GM18519 (cell line): Measurements from ENCODE around the gene HYKK.
"Not testable (repeated sequence)": the region's sequence is repeated elsewhere in the genome, so short reads cannot be mapped to it uniquely, and the experiment has no call there.

Experiments
- ATAC-seq: cut with Tn5 transposase; IDR thresholded peaks from one replicate; pipeline ENCODE4 v1.9.1; 2021; ENCODE audit warnings: mild to moderate bottlenecking, moderate library complexity; ENCODE audit not compliant: unreplicated experiment, low FRiP score

The HYKK gene

DNA sequence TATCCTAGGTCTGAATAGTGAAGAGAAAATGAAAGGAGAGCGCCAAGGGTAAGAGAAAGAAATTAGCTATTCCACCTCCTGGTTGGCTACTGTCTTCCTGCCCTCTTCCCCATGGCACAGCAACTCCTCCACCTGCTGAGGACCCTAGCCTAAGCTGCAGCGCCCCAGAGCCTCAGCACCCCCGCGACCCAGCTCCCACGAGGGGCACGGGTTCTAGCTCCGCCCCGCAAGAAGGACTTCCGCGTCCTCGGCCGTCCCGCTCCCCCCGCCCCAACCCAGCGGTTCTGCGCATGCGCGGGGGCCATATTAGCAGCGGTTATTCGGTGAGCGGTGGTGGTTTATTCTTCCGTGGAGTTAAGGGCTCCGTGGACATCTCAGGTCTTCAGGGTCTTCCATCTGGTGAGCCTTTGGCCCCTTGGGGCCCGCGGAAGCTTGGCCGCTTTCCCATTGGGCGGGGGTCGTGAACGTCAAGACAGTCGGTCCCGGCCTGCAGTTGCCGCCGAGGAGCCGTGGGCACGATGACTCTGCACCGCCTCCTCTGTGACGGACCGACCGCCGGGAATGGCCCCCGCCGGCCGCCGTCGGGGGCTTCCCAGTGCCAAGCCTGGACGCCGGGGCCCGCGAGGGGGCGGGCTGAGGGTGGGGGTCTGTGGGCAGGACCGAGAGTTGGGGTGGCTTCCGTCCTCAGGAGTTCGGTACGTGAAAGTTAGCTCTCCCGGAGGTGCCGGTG is 32.9 kb downstream of the HYKK start, which contains the start of gene PSMA4:
Gene PSMA4, plus strand, starts transcription at position 304 of the 730 bp plus-strand sequence. CDS start 1,484 bp downstream, outside the sequence.
- ATAC-seq: peak; percentile 47

DNA sequence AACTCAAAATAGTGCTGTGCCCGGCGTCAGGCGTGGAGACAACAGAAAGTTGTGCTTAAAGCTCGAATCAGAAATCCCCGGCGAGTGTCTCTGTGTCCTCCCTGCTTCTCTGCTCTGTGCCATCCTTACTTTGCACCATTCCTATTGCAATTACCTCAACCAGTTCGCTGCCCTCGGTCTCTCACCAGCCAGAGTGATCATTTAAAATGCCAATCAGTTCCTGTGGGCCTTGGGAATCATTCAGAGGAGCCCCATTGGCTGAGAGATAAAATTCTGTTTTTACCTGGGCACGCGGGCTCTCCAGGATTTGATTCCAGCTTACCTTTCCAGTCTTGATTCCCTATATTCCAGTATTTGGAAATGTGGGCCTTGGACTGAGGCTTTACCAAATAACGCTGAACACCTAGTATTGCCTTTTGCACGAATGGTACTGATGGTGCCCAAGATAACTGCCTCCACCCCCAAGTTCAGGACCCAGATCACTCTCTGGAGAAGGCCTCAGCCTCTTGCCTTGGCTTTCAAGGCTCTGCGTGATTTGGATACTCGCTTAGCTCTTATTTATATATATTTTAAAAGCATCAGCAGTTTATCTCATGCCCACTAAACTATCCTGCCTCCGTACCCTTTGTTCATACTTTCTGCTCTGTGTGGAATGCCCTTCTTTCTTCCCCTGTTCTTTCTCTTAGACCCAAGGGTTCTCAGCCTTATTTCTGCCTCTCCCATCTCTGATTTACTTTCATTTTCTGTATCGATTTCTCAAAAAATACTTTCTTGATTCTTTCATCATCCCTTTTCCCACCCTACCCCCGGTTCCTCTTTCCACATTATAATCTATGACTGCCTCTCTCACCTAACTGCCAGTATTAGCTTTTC is 33.7 kb downstream of the HYKK start:
- ATAC-seq: no peak

- no peak for ATAC-seq
These were observed 34.3 kb downstream of the HYKK start for GRCh38 chr15:78541744-78542034.

GRCh38 chr15:78542647-78543046 is 35.3 kb downstream of the HYKK start:
- no peak for ATAC-seq

- no peak for ATAC-seq
These were observed 42.8 kb downstream of the HYKK start for GRCh38 chr15:78550194-78550593.

DNA sequence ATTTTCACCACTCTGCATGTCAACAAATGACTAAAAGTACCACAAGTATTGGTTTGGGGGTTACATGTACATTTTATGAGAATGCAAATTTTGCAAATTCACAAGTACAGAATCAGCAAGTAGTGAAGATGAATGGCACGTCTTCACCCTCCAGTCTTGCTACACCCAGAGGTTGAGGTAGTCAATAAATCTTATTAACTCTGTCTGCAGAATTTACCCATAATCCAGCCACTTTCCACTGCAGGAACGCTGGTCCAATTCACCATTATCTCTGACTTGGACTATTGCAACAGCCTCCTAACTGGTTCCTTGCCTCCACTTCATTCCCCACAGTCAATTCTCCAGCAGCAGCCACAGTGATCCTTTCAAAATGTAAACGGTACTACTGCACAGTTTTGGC is 43.4 kb downstream of the HYKK start:
- no peak for ATAC-seq

DNA sequence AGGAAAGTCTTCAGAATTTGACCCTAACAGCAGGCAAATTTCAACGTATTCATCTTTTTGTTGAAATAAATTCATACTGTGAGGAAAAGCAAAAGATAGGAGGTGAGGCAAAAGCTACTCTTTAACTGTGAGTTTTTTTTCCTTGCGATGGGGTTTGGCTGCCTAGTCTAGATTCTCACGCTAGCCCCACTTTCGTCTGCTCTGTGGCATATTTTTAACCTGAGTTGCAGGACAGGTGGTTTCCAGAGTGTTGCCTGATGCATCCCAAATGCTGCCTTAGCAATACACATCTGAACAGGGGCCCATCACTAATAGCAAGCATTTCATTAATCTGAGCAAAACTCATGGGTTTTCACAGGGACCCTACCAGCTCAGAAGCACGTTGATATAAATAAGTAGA is 44.5 kb downstream of the HYKK start:
- ATAC-seq: no peak

DNA sequence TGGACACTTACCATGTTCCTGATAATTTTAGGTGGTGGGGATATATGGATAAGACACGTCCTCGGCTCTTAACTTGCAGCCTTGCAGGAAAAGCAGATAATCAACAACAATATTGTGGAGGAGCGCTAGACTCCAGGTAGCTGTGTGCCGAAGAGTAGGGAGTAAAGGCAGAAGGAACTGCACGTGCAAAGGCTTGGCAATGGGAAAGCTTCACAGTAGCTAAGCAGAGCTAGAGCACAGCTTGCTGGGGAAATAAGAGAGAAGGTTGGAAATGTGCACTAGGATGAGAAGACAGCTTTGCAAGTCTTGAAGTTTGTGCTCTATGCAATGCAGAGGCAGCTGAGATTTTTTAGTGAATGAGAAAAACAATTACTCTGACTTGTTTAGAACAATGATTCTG is 45.2 kb downstream of the HYKK start:
- no peak for ATAC-seq

GRCh38 chr15:78560201-78560600 is 52.8 kb downstream of the HYKK start:
- ATAC-seq: not testable (repeated sequence)

GRCh38 chr15:78561490-78561889 is 54.1 kb downstream of the HYKK start:
- ATAC-seq: no peak

- no peak for ATAC-seq
These were observed 55.7 kb downstream of the HYKK start for GRCh38 chr15:78563092-78563491.

DNA sequence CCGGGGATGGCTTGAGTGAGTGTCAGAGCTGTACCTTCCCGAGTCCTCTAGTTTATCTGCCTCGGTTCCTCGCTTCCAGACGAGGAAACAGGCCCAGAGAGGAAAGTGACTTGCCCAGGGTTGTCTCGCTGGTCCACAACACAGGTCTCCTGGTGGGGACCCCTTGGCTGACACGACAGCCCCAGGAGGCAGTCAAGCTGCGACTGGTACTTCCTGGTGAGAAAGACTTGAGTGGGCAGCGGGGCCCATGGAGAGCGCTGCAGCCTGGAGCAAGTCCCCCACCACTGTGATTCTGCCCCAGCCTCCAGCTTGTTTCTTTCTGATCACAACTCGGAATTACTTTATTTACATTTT is 57.3 kb downstream of the HYKK start:
- ATAC-seq: no peak

DNA sequence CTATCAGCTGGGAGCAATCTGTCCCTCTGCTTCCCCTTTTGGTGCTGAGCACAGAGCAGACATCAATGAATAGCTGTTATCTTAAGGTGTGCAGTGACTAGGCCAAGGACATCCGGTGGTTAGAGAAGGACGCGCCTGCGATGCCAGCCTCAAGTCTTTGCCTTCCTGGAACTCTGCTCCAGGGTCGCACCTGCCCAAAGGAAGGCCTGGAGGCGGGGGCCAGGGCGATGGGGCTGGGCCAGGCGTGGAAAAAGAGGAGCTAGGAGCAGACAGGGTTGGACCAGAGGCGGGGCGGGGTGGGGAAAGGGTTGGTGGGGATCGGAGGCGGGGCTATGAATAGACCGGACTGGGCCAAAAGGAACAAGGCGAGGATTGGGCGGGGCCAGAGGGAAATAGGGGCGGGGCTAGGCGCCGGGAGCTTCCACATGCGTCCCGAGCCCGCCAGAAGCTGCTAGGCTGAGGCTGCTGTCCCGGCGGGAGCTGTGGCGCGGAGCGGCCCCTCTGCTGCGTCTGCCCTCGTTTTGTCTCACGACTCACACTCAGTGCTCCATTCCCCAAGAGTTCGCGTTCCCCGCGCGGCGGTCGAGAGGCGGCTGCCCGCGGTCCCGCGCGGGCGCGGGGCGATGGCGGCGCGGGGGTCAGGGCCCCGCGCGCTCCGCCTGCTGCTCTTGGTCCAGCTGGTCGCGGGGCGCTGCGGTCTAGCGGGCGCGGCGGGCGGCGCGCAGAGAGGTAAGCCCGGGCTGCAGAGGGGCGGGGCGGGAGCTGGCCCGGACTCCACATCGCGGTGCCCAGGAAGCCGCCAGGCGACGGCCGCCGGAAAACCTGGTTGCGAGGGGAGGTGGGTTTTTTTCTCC is 57.9 kb downstream of the HYKK start, which contains the start of gene CHRNA5:
Gene CHRNA5, plus strand, starts transcription at position 424 of the 854 bp plus-strand sequence. Its CDS starts 200 bp downstream, at position 624.
- no peak for ATAC-seq

DNA sequence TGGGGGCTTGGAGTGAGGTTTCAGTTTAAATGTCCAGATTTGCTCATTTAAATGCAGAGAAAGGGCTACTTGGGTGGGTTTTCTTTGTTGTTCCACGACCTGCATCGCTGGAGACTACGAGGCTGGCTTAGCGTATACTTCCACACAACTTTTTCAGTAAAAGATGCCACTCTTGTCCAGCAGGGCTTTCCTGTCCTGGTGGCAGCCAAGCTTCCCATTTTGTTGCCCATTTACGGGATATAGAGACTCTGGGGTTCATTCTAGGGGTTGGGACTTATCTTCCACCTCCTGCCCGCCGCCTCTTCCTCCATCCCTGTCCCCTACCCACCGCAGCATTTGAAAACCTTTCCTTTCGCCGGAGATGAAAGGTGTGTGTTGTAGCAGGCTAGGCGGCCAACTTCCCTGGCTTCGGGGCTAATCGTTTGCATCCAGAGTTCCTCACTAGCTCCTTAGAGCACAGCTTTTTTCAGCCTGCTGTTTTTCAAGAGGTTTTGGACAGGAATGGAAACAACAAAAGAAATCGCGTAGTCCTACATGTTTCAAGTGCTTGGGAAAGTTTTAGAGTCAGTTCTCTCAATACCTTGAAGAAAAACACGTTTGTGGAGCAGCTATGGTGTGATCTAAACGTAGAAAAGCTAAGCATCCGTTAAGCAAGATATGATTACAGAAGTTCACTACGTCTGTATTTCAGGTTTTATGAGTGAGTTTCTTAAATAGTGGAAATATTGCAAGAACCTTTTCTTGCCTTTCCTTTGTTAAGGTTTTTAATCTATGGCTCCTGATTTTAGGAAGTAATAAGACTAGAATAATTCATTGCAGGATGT is 58.8 kb downstream of the HYKK start:
- ATAC-seq: no peak

DNA sequence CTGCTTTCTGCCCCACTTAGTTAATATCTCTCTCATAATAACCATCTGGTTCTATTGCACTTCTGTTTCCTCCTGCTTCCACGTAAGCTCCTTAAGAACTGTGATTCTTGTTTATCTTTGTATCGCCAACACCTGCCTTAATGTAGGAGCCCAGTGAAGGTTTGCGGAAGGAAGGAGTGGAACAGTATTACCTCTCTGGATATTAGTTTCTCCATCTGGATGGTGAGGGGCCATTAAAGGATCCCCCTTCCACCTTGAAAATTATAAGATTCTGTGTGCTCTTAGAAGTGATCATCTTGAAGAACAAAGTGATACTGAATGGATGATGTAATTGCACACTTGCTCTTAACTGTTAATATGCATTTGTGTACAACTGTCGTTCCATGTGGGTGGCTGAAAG is 60.2 kb downstream of the HYKK start:
- ATAC-seq: no peak

DNA sequence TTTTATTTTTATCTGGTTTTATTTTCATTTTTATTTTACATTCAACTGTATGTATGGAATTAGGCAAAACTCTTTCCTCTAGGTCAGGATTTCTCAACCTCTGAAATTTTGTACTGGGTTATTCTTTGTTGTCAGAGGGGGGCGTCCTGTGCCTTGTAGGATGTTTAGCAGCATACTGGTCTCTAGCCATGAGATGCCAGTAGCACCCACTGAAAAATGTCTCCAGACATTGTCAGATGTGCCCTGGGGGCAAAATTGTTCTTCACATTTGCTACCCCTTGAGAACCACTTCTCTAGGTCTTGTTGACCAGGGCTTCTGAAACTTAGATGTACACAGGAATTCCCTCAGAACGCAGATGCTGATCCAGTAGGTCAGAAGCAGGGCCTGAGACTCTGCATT is 63.3 kb downstream of the HYKK start:
- ATAC-seq: no peak

DNA sequence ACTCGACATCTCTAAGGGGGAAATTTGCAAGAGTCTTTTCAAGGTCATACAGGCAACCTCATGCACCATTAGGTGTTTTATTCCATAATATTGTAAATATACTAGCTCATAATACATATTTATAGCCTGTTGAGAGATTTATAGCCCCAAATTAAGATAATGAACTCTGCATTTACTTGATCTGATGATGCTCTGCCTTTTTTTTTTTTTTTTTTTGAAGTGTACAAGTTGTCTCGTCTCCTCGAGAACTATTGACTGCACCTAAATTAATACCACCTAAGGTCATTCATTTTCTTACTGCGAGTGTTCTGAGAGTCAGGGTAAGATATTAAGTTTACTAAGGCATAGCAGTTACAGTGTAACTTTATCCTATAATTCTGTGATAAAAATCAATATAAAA is 64.0 kb downstream of the HYKK start:
- no peak for ATAC-seq

DNA sequence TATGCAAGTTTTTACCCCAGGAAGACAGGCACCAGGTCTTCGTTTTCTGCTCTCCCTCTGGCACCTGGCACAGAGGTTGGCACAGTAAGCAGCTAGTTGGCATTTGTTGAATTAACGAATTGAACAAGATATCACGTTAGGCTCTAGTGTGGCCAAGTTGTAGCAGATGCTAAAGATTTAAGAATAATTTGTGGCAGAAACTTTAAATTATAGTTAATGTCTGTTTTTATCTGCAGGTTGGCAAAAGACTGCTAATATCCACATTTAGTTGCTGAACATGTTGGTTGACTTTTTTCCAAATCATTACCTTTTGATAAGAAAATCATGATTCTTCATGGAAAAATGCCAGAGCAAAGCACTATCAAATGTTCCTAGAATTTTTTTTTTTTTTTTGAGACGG is 66.0 kb downstream of the HYKK start:
- ATAC-seq: no peak

- no peak for ATAC-seq
These were observed 67.6 kb downstream of the HYKK start for GRCh38 chr15:78574944-78575343.
